HepG2 (cell line): Measurements from ENCODE around the gene DDX50. TPM values are rescaled to one million over a fixed set of nuclear protein-coding genes. Genes with fewer than 3 reads are reported as not detected.
A peak's percentile ranks its signal among the peaks of the same experiment; 100 is the strongest.

Experiments used
- AHR ChIP-seq: IDR thresholded peaks from 2 replicates; pipeline ENCODE4 v1.6.1; 2018; ENCODE audit warnings: missing genetic modification reagents, missing compliant biosample characterization
- ATM ChIP-seq: fragments of 450-650 bp; IDR thresholded peaks from 2 replicates; pipeline ENCODE4 v1.7.1; 2017; ENCODE audit warnings: mild to moderate bottlenecking, borderline replicate concordance
- BCLAF1 ChIP-seq: fragments of 450-650 bp; IDR thresholded peaks from 2 replicates; pipeline ENCODE4 v1.6.1; 2017; ENCODE audit warnings: mild to moderate bottlenecking
- FOSL1 ChIP-seq: sonication (generic); formaldehyde crosslinking; IDR thresholded peaks from 2 replicates; pipeline ENCODE4 v1.9.0; 2021; ENCODE audit warnings: missing genetic modification reagents, borderline replicate concordance
- HIC2 ChIP-seq: sonication (generic); formaldehyde crosslinking; IDR thresholded peaks from 2 replicates; pipeline ENCODE4 v1.9.0; 2022; ENCODE audit warnings: low read depth, missing genetic modification reagents
- IKZF5 ChIP-seq: IDR thresholded peaks from 2 replicates; pipeline ENCODE4 v1.6.1; 2018; ENCODE audit warnings: missing genetic modification reagents, mild to moderate bottlenecking, missing compliant biosample characterization
- LRRFIP1 ChIP-seq: sonication (generic); formaldehyde crosslinking; conservative IDR thresholded peaks from 2 replicates; pipeline ENCODE4 v1.4.0; 2020; ENCODE audit warnings: missing genetic modification reagents
- NFE2L2 ChIP-seq: fragments of 150-350 bp; IDR thresholded peaks from 2 replicates; pipeline ENCODE4 v1.6.1; 2014; ENCODE audit warnings: low read length
- NR2F2 ChIP-seq: IDR thresholded peaks from 2 replicates; pipeline ENCODE4 v1.6.1; 2012; ENCODE audit warnings: low read depth, inconsistent platforms, borderline replicate concordance
- SIX4 ChIP-seq: sonication (generic); formaldehyde crosslinking; IDR thresholded peaks from 2 replicates; pipeline ENCODE4 v1.4.0; 2020; ENCODE audit warnings: missing genetic modification reagents
- SNAI1 ChIP-seq: sonication (generic); formaldehyde crosslinking; IDR thresholded peaks from 2 replicates; pipeline ENCODE4 v1.5.0; 2020; ENCODE audit warnings: mild to moderate bottlenecking, missing genetic modification reagents, borderline replicate concordance
- TCF7 ChIP-seq: sonication (generic); IDR thresholded peaks from 2 replicates; pipeline ENCODE4 v1.6.1; 2016; ENCODE audit warnings: antibody characterized with exemption, low read depth
- TFDP2 ChIP-seq: sonication (generic); formaldehyde crosslinking; IDR thresholded peaks from 2 replicates; pipeline ENCODE4 v1.4.0; 2020; ENCODE audit warnings: missing genetic modification reagents
- U2AF1 ChIP-seq: fragments of 200-400 bp; formaldehyde crosslinking; optimal IDR thresholded peaks from 2 replicates; pipeline ENCODE3; 2017; ENCODE audit warnings: mild to moderate bottlenecking, low read depth, low read length
- ZFX ChIP-seq: sonication (generic); formaldehyde crosslinking; IDR thresholded peaks from 2 replicates; pipeline ENCODE4 v1.4.0; 2020; ENCODE audit warnings: mild to moderate bottlenecking, low read depth, missing genetic modification reagents, moderate library complexity
- ZNF180 ChIP-seq: sonication (generic); formaldehyde crosslinking; IDR thresholded peaks from 2 replicates; pipeline ENCODE4 v1.4.0; 2020; ENCODE audit warnings: low read depth, missing genetic modification reagents, borderline replicate concordance
- ZNF292 ChIP-seq: sonication (generic); formaldehyde crosslinking; IDR thresholded peaks from 2 replicates; pipeline ENCODE4 v1.8.1; 2022; ENCODE audit warnings: mild to moderate bottlenecking, low read depth, missing genetic modification reagents, borderline replicate concordance
- ZNF30 ChIP-seq: sonication (generic); formaldehyde crosslinking; IDR thresholded peaks from 2 replicates; pipeline ENCODE4 v1.5.0; 2020; ENCODE audit warnings: mild to moderate bottlenecking, missing genetic modification reagents
- ZNF432 ChIP-seq: sonication (generic); formaldehyde crosslinking; IDR thresholded peaks from 2 replicates; pipeline ENCODE4 v1.5.0; 2020; ENCODE audit warnings: missing genetic modification reagents, mild to moderate bottlenecking, borderline replicate concordance
- ZNF557 ChIP-seq: sonication (generic); formaldehyde crosslinking; IDR thresholded peaks from 2 replicates; pipeline ENCODE4 v1.4.0; 2020; ENCODE audit warnings: missing genetic modification reagents
- polyA plus RNA-seq, 8 experiments: library from polyadenylated mRNA; depleted of rRNA in 3 of 8; stranded (reverse) in 7 of 8; unstranded in 1 of 8; fragments of >200 nt; fragmentation: Illumina TruSeq in 4 of 8; extraction: Trizol in 4 of 8; gene quantifications; 2 replicates each; pipeline versions ENCODE4 v1.2.1 to v1.2.3, GENCODE V29; 2011 to 2016; ENCODE audit warnings: low read depth in 4 of 8, missing spikeins in 1 of 8, mixed read lengths in 1 of 8; ENCODE audit not compliant: insufficient read depth in 1 of 8
- total RNA-seq, 5 experiments: library from RNA; depleted of rRNA; stranded (reverse); fragments of >200 nt; fragmentation: Illumina TruSeq; extraction: Trizol; gene quantifications; 2 replicates each; pipeline ENCODE4 v1.2.3, GENCODE V29; 2016; ENCODE audit warnings: low read depth in 1 of 5

DDX50 gene
- total and polyA plus RNA-seq, 2 of the 13 experiments (the other 11 are each of a cell fraction or from before 2014, with no cell fraction given) = 19.0 to 38.2 TPM

GRCh38 chr10:68900427-68901104 is 549 bp upstream of the DDX50 start (continued):
- TF ChIP-seq NFE2L2 = no peak
- no peak for TF ChIP-seq NR2F2
- TF ChIP-seq BCLAF1 = no peak
- peak; percentile 84; the same call in 1 of the 2 replicates for TF ChIP-seq IKZF5
- peak; percentile 9; the same call in 1 of the 2 replicates for TF ChIP-seq FOSL1 (CRISPR knock-in tag)
- TF ChIP-seq ATM = no peak
- no peak for TF ChIP-seq U2AF1
- peak; percentile 87 for TF ChIP-seq TFDP2 (CRISPR knock-in tag)
- no peak for TF ChIP-seq ZNF292 (CRISPR knock-in tag)
- peak; percentile 94 for TF ChIP-seq ZFX (CRISPR knock-in tag)
- TF ChIP-seq ZNF557 (CRISPR knock-in tag) = peak; percentile 67; the same call in 1 of the 2 replicates
- TF ChIP-seq SNAI1 = peak; percentile 20; the same call in 1 of the 2 replicates
- TF ChIP-seq TCF7 = no peak
- TF ChIP-seq SIX4 = 0 out of 2 replicates have a peak, but pooled peaks have one; percentile 28
- no peak for TF ChIP-seq ZNF180 (CRISPR knock-in tag)
- no peak for TF ChIP-seq ZNF30
- TF ChIP-seq ZNF432 = no peak
- TF ChIP-seq HIC2 (CRISPR knock-in tag) = peak; percentile 10; the same call in 1 of the 2 replicates
- TF ChIP-seq LRRFIP1 = no peak
- TF ChIP-seq AHR (CRISPR knock-in tag) = peak; percentile 97; the same call in 1 of the 2 replicates
